ENCODE data around the gene SLC36A1.
"Not testable (repeated sequence)": the region's sequence is repeated elsewhere in the genome, so short reads cannot be mapped to it uniquely, and the experiment has no call there.

Gene SLC36A1

DNA sequence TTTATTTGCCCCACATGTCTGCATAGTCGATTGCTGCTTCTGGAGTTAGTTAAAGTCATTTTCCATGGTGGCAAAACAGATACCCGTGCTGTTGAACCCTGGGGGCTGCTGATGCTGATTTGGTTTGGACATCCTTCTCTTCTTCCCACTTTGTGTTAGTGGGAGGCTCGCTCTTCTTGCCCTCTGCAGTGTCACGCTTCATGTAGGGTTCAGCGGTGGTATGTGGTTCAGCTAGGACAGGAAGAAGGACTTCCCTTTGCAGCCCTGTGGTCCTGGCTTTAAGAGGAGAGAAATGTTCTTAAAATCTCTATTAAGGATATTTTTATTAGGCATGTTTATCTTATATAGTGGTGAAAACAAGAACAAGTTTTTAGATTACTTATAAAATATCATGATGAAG is 36.2 kb downstream of the SLC36A1 start:
- DNase-seq (ENCODE audit: low spot score) = no peak

- no peak for DNase-seq (ENCODE audit: low spot score)
Observed at GRCh38 chr5:151487544-151487943, 40.1 kb downstream of the SLC36A1 start.

GRCh38 chr5:151490627-151491026 is 43.2 kb downstream of the SLC36A1 start:
- no peak for DNase-seq (ENCODE audit: low spot score)

- DNase-seq (ENCODE audit: low spot score) = no peak
Observed at GRCh38 chr5:151491062-151491461, 43.7 kb downstream of the SLC36A1 start.

- no peak for DNase-seq (ENCODE audit: low spot score)
Observed at GRCh38 chr5:151492729-151493128, 45.3 kb downstream of the SLC36A1 start.

- no peak for DNase-seq (ENCODE audit: low spot score)
Observed at GRCh38 chr5:151493665-151494064, 46.3 kb downstream of the SLC36A1 start.

GRCh38 chr5:151495320-151495719 is 47.9 kb downstream of the SLC36A1 start:
- no peak for DNase-seq (ENCODE audit: low spot score)

DNA sequence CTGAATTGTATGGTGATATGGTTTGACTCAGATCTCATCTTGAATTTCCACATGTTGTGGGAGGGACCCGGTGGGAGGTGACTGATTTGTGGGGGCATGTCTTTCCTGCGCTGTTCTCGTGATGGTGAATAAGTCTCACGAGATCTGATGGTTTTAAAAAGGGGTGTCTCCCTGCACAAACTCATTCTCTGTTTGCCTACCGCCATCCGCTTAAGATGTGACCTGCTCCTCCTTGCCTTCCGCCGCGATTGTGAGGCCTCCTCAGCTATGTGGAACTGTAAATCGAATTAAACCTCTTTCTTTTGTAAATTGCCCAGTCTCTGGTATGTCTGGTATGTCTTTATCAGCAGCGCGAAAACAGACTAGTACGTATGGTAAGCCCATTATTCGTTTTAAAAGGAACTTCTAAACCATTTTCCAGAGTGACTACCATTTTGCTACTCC is 48.7 kb downstream of the SLC36A1 start:
- no peak for DNase-seq (ENCODE audit: low spot score)

GRCh38 chr5:151497391-151498002 is 50.1 kb downstream of the SLC36A1 start:
- DNase-seq (ENCODE audit: low spot score) = no peak

GRCh38 chr5:151498395-151499155 is 51.2 kb downstream of the SLC36A1 start:
- no peak for DNase-seq (ENCODE audit: low spot score)

- no peak for DNase-seq (ENCODE audit: low spot score)
Observed at GRCh38 chr5:151499501-151500035, 52.2 kb downstream of the SLC36A1 start.

DNA sequence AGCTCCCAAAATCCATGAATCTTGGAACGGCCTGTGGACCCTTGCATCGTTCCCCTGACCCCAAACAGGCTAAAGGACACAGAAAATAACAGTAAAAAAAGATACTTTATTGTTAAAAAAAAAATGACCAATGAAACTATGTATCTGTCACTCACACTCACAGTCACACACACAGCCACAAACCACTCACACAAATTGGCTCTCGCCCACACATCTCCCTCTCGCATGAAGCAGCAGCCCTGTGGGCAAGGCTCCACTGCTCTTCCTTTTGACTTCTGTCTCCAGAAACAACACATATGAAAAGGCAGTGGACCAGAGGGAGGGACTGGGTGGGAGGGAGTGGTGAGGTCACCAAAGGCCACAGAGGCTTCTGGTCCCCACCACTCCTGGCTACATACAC is 56.6 kb downstream of the SLC36A1 start:
- no peak for DNase-seq (ENCODE audit: low spot score)

GRCh38 chr5:151508308-151508707 is 60.9 kb downstream of the SLC36A1 start:
- DNase-seq (ENCODE audit: low spot score) = not testable (repeated sequence)

GRCh38 chr5:151509231-151509630 is 61.8 kb downstream of the SLC36A1 start:
- no peak for DNase-seq (ENCODE audit: low spot score)

DNA sequence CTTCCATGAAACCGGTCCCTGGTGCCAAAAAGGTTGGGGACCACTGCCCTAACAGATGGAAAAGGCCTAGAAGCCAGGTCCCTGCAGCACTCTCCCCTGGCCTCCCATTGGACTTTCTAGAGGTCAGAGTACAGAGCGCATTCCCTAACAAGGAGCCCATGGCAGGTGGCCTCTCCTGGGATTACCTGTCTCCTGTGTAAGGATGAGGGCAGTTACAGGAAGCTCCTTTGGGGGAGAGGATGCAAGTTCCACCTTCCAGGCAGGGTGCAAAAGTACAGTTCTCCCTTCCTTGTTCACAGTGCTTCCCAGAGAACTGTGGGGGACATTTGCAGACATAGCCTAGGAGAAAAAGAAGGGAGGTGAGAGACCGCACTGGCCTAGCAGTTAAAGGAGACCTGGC is 62.4 kb downstream of the SLC36A1 start:
- DNase-seq (ENCODE audit: low spot score) = no peak

DNA sequence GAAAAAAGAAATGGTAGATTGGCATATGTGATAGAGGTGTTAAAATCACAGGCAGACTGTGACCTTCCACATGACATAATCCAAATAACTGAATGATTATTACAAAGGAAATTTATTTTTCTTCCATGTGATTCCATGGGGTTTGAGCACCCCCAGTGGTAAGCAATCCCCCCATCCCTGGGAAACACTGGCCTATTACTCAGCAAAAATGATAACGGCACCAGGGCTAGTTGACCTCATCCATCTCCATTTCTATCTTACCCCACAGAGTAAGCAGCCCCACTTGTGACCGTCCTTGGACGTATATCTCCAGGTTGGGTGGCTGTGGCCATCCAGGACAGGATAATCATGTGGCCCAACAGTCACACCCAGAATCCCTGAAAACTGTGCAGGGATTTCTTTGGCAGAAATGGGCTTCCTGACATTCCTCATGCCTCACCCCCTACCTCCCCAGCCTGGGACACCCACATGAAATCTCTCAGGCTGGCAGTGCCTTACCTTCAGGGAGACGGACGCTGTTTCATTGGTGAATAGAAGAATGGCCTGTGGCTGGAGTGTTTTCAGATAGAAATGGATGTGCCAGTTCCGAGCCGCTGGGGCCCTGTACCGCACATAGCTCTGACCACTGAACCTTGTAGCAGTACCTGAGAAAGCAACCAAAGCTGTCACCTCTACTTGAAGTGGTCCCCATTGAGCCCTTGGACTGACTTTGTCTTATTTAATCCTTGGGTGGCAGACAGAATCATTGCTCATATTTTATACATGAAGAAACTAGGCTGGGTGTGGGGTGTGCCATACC is 69.9 kb downstream of the SLC36A1 start:
- DNase-seq (ENCODE audit: low spot score) = no peak

- DNase-seq (ENCODE audit: low spot score) = no peak
Observed at GRCh38 chr5:151520294-151520693, 72.9 kb downstream of the SLC36A1 start.

GRCh38 chr5:151522226-151522625 is 74.8 kb downstream of the SLC36A1 start:
- DNase-seq (ENCODE audit: low spot score) = no peak

DNA sequence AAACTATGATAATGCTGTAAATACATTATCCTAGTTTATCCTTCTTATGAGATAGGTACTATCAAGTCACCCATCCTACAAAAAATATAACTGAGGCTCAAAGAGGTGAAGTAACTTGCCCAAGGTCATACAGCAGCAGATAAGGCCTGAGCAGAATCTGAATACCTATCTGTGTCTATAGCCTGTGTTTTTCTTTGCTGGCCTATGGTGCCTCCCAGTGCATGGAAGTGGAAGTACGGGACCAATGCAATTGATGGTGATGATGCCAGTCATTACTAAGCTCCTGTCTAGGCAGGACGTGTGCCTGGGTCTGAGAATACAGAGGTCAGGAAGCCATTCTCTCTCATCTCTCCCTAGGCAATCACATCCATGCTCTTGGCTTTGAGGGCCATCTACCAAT is 75.9 kb downstream of the SLC36A1 start:
- DNase-seq (ENCODE audit: low spot score) = peak; percentile 53

- no peak for DNase-seq (ENCODE audit: low spot score)
Observed at GRCh38 chr5:151528153-151528552, 80.8 kb downstream of the SLC36A1 start.

DNA sequence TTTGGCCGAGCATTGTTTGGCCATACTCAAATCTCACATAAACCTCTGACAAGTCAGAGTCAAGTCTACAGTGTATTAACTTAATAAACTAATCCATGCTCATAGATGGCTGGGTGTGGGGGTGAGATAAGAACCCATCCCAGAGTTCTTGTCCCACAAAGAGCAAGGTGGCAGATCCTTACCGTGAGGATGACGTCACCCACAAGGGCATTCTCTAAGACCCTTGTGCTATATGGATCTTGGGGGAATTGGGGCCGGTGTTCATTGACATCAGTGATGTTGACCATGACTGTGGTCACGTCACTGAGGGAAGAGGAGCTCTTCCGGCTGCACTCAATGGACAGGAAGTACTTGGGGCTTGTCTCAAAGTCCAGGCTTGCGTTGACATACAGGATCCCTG is 81.6 kb downstream of the SLC36A1 start:
- no peak for DNase-seq (ENCODE audit: low spot score)

- no peak for DNase-seq (ENCODE audit: low spot score)
Observed at GRCh38 chr5:151531581-151531980, 84.2 kb downstream of the SLC36A1 start.

DNA sequence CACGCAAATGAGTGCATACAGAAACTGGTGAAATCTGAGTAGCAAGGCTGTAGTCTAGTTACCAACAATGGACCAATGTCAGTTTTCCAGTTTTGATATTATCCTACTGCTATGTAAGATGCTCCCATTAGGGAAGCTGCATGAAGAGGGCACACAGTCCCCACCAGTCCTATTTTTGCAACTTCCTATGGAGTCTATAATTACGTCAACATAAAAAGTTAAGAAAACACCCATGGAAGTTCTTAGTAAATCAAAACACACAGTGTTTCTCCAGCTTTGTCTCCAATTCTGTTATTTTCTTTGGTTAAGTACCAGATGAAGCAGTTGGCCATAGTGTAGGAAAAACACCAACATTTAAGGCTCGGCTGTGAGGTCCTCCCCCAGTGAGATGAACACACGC is 85.0 kb downstream of the SLC36A1 start:
- no peak for DNase-seq (ENCODE audit: low spot score)

All from hematopoietic multipotent progenitor cell treated with erythropoietin and hydrocortisone succinate and interleukin-3 and kit ligand, for 15 days (in vitro differentiated cells).